GM19238 (cell line): Measurements from ENCODE around the gene CENPN.

ENCODE experiments used
- DNase-seq: peaks from one replicate; pipeline ENCODE4 v3.0.0; 2011; ENCODE audit warnings: low spot score; ENCODE audit not compliant: insufficient read length

Gene CENPN

DNA sequence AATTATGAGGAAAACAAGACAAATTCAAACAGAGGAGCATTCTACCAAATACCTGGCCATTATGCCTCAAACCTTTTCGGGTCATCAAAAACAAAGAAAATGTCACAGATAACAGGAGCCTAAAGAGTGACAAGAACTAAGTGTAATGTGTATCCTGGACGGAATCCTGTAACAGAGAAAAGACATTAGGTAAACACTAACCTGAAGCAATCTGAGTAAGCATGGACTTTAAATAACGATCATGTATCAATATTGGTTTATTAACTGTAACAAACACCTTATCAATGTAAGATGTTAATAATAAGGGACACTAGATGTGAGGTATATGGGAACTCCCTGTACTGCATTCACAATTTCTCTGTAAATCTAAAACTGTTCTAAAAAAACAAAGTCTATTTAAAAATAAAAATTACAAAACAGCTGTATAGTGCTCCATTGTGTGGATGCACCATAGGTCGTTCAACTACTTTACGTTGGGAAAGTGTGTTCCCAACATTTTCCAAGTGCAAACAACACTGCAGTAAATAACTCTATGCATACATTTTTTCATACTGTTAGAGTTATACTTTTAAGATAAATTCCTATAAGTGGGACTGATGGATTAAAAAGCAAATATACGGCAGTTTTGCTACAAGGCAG, 15.1 kb upstream of the CENPN start:
- DNase-seq: no peak

- DNase-seq: no peak
Observed at GRCh38 chr16:80992676-80993293, 14.2 kb upstream of the CENPN start.

GRCh38 chr16:80993307-80993706, 13.7 kb upstream of the CENPN start:
- DNase-seq: no peak

DNA sequence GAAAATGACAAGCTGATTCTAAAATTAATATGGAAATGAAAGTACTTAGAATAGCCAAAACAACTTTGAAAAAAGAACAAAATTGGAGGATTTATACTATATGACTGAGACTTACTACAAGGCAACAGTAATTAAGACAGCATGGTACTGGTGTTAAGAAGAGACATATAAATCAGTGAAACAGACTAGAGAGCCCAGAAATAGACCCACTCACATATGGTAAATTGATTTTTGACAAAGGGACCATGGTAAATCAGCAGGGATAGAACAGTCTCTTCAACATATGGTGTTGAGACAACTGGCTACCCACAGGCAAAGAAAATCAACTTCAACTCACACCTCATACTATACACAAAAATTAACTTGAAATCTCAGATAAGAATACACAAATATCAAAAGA, 13.2 kb upstream of the CENPN start:
- no peak for DNase-seq

DNA sequence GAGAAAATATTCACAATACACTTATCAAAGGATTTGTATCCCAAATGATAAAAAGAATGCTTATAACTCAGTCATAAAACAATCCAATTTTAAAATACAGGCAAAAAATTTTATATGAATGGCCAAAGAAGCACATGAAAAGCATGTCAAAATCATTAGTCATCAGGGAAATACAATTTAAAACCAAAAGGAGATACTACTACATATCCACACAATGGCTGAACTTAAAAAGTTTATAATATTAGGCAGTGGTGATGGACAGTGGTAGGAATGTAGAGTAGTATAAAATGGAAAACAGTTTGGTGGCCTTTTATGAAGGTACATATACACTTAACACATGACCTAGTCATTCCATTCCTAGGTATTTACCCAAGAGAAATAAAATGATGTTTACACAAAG, 12.6 kb upstream of the CENPN start:
- DNase-seq: no peak

- DNase-seq: no peak
Observed at GRCh38 chr16:80996688-80997138, 10.3 kb upstream of the CENPN start.

DNA sequence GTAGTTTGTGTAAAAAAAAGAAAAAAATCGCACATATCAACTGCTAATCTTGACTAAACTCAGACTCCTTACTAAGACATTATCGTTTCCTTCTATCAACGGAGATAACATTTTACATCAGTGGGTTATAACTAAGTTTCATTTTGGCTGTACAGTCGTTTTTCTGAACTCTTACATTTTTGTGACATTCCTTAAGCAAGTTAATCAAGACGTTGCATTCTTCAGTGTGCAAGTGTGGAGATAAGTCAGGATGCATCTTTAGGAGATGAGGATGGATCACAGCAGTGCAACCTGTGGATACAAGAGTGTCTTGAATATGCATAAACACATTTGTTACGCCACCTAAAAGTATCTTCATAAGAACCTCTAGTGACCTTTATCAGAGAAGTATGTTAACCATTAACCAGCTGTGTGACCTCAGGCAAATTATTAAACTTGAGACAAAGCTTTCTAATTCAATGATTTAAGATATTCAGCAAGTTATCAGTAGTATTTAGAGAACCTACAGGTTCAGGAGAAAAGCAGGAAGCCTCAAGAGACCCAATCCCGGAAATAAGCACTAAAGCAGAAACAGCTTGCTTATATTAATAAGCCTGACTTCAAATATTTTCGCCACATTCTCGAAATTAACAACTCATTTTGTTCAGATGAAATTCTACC, 9.7 kb upstream of the CENPN start:
- no peak for DNase-seq

DNA sequence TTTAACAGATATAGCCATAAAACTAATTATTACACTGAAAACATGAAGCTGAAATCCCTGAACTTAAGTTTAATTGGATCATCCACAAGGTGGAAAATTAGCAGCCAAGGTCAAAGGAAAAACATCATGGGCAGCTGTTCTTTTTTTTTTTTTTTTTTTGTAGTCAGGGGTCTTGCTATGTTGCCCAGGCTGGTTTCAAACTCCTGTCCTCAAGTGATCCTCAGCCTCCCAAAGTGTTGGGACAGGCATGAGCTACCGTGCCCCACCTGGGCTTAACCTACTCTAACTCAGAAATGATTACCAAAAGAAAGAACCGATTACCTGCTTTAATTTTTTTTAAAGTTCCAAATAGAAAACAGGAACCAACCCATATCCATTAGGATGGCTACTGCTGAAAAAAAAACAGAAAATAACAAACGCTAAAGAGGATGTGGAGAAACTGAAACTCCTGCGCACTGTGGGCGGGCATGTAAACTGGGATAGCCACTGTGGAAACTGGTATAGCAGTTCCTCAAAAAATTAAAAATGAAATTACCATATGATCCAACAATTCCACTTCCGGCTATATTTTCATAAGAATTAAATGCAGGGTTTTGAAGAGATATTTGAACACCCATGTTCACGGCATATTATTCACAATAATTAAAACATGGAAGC, 8.9 kb upstream of the CENPN start:
- no peak for DNase-seq

- DNase-seq: no peak
Observed at GRCh38 chr16:81000873-81001272, 6.1 kb upstream of the CENPN start.

- no peak for DNase-seq
Observed at GRCh38 chr16:81001330-81001729, 5.7 kb upstream of the CENPN start.

DNA sequence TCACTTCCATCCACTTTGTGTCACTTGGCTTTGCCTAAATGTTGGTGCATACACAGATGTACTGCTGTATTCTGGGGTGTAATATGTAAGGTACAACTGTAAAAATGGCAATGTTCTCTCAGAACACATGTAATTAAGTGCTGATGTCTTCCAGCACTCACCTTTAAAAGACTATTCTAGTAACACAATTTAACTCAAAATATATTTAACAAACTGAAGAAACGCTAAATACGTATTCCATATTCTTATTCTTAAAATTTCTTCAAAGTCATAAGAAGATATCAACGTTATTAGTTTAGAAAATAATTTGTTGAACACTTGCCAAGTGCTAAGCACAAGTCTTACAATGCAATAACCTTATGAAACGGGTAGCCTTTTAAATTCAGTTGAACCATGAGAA, 4.0 kb upstream of the CENPN start:
- DNase-seq: no peak

- DNase-seq: no peak
Observed at GRCh38 chr16:81003610-81004460, 3.2 kb upstream of the CENPN start.

DNA sequence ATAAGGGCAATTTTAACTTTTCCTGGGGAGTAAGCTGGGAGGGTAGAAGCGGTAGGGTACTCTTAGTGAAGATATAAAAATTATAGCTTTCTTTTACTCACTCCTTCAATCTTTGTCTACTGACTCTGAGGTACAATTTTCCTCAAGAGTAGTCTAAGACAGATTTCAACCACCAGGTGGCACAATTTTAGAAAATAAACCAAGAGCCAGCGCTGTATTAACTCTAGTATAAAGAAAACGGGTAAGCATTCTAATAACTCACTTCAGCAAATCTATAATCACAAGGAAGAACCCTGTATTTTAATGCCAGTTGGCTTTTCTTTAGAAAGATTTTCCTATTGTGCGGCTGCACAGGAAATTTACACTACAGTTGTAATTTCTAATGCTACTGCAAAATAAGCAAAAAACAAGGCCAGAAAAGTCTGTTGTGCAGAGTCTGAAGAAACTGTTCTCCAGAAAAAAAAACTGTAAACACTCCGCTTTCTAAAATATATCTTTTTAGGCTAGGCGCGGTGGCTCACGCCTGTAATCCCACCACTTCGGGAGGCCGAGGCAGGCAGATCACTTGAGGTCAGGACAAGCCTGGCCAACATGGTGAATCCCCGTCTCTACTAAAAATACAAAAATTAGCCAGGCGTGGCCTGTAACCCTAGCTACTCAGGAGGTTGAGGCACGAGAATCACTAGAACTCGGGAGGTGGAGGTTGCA, 2.2 kb upstream of the CENPN start:
- no peak for DNase-seq

- no peak for DNase-seq
Observed at GRCh38 chr16:81005610-81006161, 1.3 kb upstream of the CENPN start.

DNA sequence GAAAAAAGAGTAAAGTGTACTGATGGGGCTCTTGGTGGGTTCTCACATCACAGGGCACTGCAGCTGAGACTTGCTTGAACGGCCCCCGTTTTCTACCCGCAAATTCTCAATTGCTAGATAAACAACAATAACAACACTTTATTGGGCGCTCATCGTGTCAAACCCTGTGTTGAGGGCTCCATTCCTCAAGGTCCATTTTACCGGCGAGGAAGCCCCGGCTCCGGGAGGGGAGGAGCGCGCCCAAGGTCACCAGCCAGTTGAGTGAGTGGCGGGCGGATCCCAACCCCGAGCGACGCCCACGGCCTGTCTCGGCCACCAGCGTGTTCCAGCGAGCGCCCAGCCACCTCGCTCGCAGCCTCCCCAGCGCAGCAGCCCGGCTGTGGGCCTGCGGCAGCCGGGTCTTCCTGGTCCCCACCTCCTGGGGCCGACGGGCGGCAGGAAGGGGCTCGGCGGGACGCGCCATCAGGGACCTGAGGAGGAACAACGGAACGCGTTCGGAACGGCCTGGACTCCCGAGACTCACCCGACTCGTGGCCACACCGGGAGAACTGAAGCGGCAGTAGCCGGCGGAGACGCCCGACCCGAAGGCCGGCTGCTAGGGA, 702 bp upstream of the CENPN start:
- no peak for DNase-seq

DNA sequence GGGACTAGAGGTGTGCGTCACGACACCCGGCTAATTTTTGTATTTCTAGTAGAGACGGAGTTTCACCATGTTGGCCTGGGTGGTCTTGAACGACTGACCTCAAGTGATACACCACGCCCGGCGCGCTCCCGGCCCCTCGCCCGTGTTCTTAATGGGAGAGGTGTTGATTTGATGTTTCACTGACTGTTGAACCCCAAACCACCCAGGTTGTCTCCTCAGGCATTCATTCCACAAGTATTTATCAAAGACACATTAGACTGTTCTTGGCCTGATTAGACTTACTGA, 1.4 kb downstream of the CENPN start:
- DNase-seq: no peak

DNA sequence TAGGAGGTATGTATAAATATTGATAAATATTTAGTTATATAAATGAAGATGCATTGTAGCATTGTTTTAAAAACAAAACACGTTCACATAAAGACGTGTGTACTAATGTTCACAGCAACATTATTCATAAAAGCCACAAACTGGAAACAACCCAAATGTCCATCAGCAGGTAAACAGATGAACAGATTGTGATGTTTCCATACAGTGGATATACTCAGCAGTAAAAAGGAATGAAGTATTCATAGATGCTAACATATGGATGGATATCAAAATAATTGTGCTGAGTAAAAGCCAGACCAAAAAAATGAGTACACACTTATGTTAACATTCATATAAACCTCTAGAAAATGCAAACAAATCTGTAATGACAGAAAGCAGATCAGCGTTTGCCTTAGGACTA, 6.0 kb downstream of the CENPN start:
- DNase-seq: no peak

DNA sequence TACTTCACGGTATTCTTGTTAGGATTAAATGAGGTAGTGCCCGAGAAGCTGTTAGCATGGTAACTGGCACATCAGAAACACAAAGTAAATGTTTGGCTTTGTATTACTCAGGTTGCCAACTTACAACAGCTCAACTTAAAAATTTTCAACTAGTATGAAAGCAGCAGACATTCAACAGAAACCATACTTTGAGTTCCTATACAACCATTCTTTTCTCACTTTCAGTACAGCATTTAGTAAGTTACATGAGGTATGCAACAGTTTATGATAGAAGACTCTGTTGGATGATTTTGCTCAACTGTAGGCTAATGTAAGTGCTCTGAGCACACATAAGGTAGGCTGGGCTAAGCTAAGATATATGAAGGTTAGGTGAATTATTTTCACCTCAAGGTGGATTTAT, 7.7 kb downstream of the CENPN start:
- DNase-seq: no peak

DNA sequence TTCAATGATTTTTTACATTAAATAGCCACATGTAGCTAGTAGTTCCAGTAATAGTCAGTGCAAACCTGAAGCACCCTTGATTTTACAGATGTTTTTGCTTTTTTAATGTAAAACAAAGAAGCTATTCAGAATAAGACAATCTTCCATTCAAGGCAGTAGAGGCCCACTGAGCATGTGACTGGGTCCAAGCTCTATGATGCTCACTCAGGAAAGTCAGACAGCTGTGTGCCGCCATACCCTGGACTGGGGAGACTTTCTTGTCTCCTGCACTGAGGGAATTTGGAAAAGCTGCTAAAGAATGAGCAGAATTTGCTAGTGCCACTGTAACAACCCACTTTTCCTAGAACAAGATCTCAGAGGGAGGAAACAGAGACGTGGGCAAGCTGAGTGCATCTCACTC, 11.5 kb downstream of the CENPN start:
- no peak for DNase-seq

DNA sequence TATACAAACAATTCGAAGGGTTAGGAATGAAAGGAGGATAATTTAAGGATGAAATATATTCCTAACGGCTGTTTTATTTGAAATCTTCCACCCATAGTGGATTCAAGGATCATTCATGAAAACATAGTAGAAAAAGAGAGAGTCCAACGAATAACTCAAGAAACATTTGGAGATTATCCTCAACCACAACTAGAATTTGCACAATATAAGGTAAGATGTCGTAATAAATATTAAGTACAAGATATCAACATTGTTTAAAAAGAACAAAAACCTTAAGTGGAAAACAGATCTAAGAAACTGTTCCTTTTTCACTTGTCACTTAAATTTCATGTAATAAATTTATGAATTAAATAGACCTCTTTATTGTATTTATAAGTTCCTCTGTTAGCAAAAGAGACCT, 19.4 kb downstream of the CENPN start:
- no peak for DNase-seq
